GF-D8 (cell line): Measurements from ENCODE around the gene SP1.
"Not testable (repeated sequence)": the region's sequence is repeated elsewhere in the genome, so short reads cannot be mapped to it uniquely, and the experiment has no call there.

Experiments used
- DNase-seq: peaks from one replicate; lab custom pipeline; 2025; lab: John Stamatoyannopoulos, UW

Gene SP1

GRCh38 chr12:53414756-53415417, 34.9 kb downstream of the SP1 start:
- DNase-seq: no peak

- not testable (repeated sequence) for DNase-seq
Measured at GRCh38 chr12:53415752-53416389, 35.9 kb downstream of the SP1 start.

GRCh38 chr12:53417291-53417816, 37.4 kb downstream of the SP1 start:
- peak; percentile 60 for DNase-seq

GRCh38 chr12:53418221-53418620, 38.2 kb downstream of the SP1 start:
- DNase-seq: no peak

GRCh38 chr12:53419756-53420155, 39.8 kb downstream of the SP1 start:
- no peak for DNase-seq

GRCh38 chr12:53422247-53422646, 42.3 kb downstream of the SP1 start:
- not testable (repeated sequence) for DNase-seq

- DNase-seq: no peak
Measured at GRCh38 chr12:53423597-53423996, 43.6 kb downstream of the SP1 start, which contains the start of gene AMHR2. Gene AMHR2, plus strand, starts transcription at chr12:53423855. Its CDS starts 80 bp downstream, at chr12:53423935.

GRCh38 chr12:53424626-53425514, 44.9 kb downstream of the SP1 start:
- no peak for DNase-seq

- no peak for DNase-seq
Measured at GRCh38 chr12:53425515-53426150, 45.7 kb downstream of the SP1 start.

GRCh38 chr12:53427905-53428594, 48.1 kb downstream of the SP1 start:
- no peak for DNase-seq

GRCh38 chr12:53428741-53429140, 48.8 kb downstream of the SP1 start:
- no peak for DNase-seq

- DNase-seq: no peak
Measured at GRCh38 chr12:53430116-53430515, 50.1 kb downstream of the SP1 start.

- no peak for DNase-seq
Measured at GRCh38 chr12:53431187-53431586, 51.2 kb downstream of the SP1 start.

- DNase-seq: not testable (repeated sequence)
Measured at GRCh38 chr12:53435326-53435725, 55.4 kb downstream of the SP1 start.

GRCh38 chr12:53439582-53439981, 59.6 kb downstream of the SP1 start:
- not testable (repeated sequence) for DNase-seq

- DNase-seq: peak; percentile 98
Measured at GRCh38 chr12:53441040-53441833, 61.3 kb downstream of the SP1 start, which contains the start of gene PRR13. Gene PRR13, plus strand, starts transcription at chr12:53441734. Its CDS starts 981 bp downstream, at chr12:53442715.

- no peak for DNase-seq
Measured at GRCh38 chr12:53443955-53444354, 64.0 kb downstream of the SP1 start.

GRCh38 chr12:53444593-53445325, 64.8 kb downstream of the SP1 start:
- DNase-seq: not testable (repeated sequence)

- no peak for DNase-seq
Measured at GRCh38 chr12:53450936-53451335, 71.0 kb downstream of the SP1 start.
